Endothelial cell of umbilical vein (primary cell): ENCODE results near the gene CACNA1C. TPM values are rescaled to one million over a fixed set of nuclear protein-coding genes. Genes with fewer than 3 reads are reported as not detected.

Experiments
- BruUV-seq: library from RNA; stranded (reverse); fragments of 400-500 nt; replicated peaks from 2 replicates; lab custom pipeline; 2021; lab: Mats Ljungman, UMichigan
- CTCF ChIA-PET: fragments of 300-600, 350-600 bp; sonication (Branson Sonifier 250); formaldehyde crosslinking; loops from one replicate; lab custom pipeline; 2021; ENCODE audit warnings: antibody characterized with exemption, inconsistent platforms; lab: Charles Lee
- POLR2A ChIA-PET: fragments of 300-600, 350-600 bp; sonication (Branson Sonifier 250); formaldehyde crosslinking; loops from one replicate; lab custom pipeline; 2021; ENCODE audit warnings: antibody characterized with exemption, inconsistent platforms; lab: Charles Lee
- DNase-seq: peaks from one replicate; pipeline ENCODE4 v3.0.0-alpha.2; 2011; ENCODE audit warnings: low read depth, low spot score
- FAIRE-seq: peaks from 2 replicates; lab custom pipeline; 2011; peaks lifted over from hg19 to GRCh38; lab: Jason Lieb, UNC
- H2AFZ ChIP-seq: 2 replicates; pipeline ENCODE4 v1.6.0; 2012; ENCODE audit warnings: low read depth, low read length, control low read depth, inconsistent platforms
- H3K27ac ChIP-seq: 2 replicates; pipeline ENCODE4 v1.5.1; 2011; ENCODE audit warnings: low read depth, mild to moderate bottlenecking, control low read depth, low read length, moderate library complexity; ENCODE audit not compliant: insufficient read depth
- H3K27me3 ChIP-seq, 2 experiments: 2 replicates each; pipeline versions ENCODE4 v1.6.0 to v1.6.1; 2011; ENCODE audit warnings: low read length in 2 of 2, mixed read lengths in 1 of 2; ENCODE audit not compliant: control insufficient read depth in 2 of 2, insufficient read depth in 2 of 2
- H3K36me3 ChIP-seq, 2 experiments: 2 replicates in 1 of 2; 3 replicates in 1 of 2; pipeline ENCODE4 v1.5.1; 2011; ENCODE audit warnings: low read length in 2 of 2, mild to moderate bottlenecking in 1 of 2, moderate library complexity in 1 of 2; ENCODE audit not compliant: control insufficient read depth in 2 of 2, insufficient read depth in 2 of 2; ENCODE audit errors: extremely low read depth in 1 of 2
- H3K4me1 ChIP-seq: 3 replicates; pipeline ENCODE4 v1.5.1; 2011; ENCODE audit warnings: mild to moderate bottlenecking, low read length; ENCODE audit not compliant: control insufficient read depth, insufficient read depth; ENCODE audit errors: extremely low read depth
- H3K4me2 ChIP-seq: 2 replicates; pipeline ENCODE4 v1.6.1; 2011; ENCODE audit warnings: low read length, control low read depth, mixed read lengths; ENCODE audit not compliant: insufficient read depth
- H3K4me3 ChIP-seq, 3 experiments: fragments of 200-600 bp in 1 of 3; sonication (generic), shearing (Covaris generic) in 1 of 3; replicated peaks in 1 of 3; 2 replicates each; pipeline ENCODE4 v1.5.1; 2011 to 2016; ENCODE audit warnings: control low read depth in 3 of 3, low read length in 3 of 3, mild to moderate bottlenecking in 2 of 3, inconsistent platforms in 1 of 3, low read depth in 1 of 3, moderate library complexity in 1 of 3; ENCODE audit not compliant: insufficient read depth in 1 of 3
- H3K79me2 ChIP-seq: 2 replicates; pipeline ENCODE4 v1.6.0; 2012; ENCODE audit warnings: low read length, inconsistent platforms; ENCODE audit not compliant: control insufficient read depth, insufficient read depth
- H3K9ac ChIP-seq: replicated peaks from 2 replicates; pipeline ENCODE3; 2011; ENCODE audit warnings: low read length, control low read depth; ENCODE audit not compliant: insufficient read depth; ENCODE audit errors: extremely low read depth
- H3K9me1 ChIP-seq: replicated peaks from 3 replicates; pipeline ENCODE4 v1.6.0; 2011; ENCODE audit warnings: mild to moderate bottlenecking, low read length; ENCODE audit not compliant: control insufficient read depth, insufficient read depth; ENCODE audit errors: extremely low read depth
- H3K9me3 ChIP-seq: replicated peaks from 2 replicates; pipeline ENCODE4 v1.5.1; 2012; ENCODE audit warnings: low read length, inconsistent platforms; ENCODE audit not compliant: control insufficient read depth, insufficient read depth
- H4K20me1 ChIP-seq: replicated peaks from 2 replicates; pipeline ENCODE3; 2011; ENCODE audit warnings: mild to moderate bottlenecking, low read length; ENCODE audit not compliant: control insufficient read depth, insufficient read depth; ENCODE audit errors: extremely low read depth
- EZH2 ChIP-seq: IDR thresholded peaks from 2 replicates; pipeline ENCODE4 v1.6.1; 2012; ENCODE audit warnings: borderline replicate concordance, low read depth, mild to moderate bottlenecking, moderate library complexity, low read length, inconsistent platforms; ENCODE audit not compliant: severe bottlenecking
- FOS ChIP-seq: IDR thresholded peaks from 2 replicates; pipeline ENCODE4 v1.6.1; 2011; ENCODE audit warnings: mild to moderate bottlenecking, low read length, moderate library complexity, borderline replicate concordance; ENCODE audit not compliant: insufficient read depth
- GATA2 ChIP-seq: IDR thresholded peaks from 2 replicates; pipeline ENCODE4 v1.7.0; 2011; ENCODE audit warnings: low read depth, mild to moderate bottlenecking, moderate library complexity, mixed read lengths, low read length; ENCODE audit not compliant: insufficient read length, insufficient read depth
- MYC ChIP-seq: IDR thresholded peaks from one replicate; pipeline ENCODE4 v1.6.1; 2011; ENCODE audit warnings: mild to moderate bottlenecking, low read depth, low read length
- POLR2A ChIP-seq: IDR thresholded peaks from 2 replicates; pipeline ENCODE4 v1.6.1; 2012; ENCODE audit warnings: low read depth, mild to moderate bottlenecking, control low read depth, low read length
- POLR2AphosphoS5 ChIP-seq: IDR thresholded peaks from 2 replicates; pipeline ENCODE4 v1.6.1; 2012; ENCODE audit warnings: low read depth, mild to moderate bottlenecking, control low read depth, low read length, moderate library complexity; ENCODE audit not compliant: insufficient read depth
- dilution Hi-C: fragments of 300-500 bp; cut with MboI; formaldehyde crosslinking; loops from one replicate; pipeline ENCODE4 v1.15.0; 2019; ENCODE audit warnings: low sequenced_read_pairs; ENCODE audit not compliant: extremely low pct_ligation_motif_present
- intact Hi-C: fragments of 100-400 bp; cut with micrococcal nuclease; formaldehyde crosslinking; loops from one replicate; pipeline ENCODE4 v1.10.0; 2022
- polyA plus RNA-seq, 4 experiments: library from polyadenylated mRNA; depleted of rRNA in 3 of 4; stranded (reverse) in 3 of 4; unstranded in 1 of 4; fragments of >200 nt; gene quantifications; 2 replicates each; pipeline versions ENCODE4 v1.2.1 to v1.2.3, GENCODE V29; 2011 to 2012; ENCODE audit warnings: missing spikeins in 1 of 4
- total RNA-seq: library from RNA; stranded (reverse); gene quantifications from 2 replicates; pipeline ENCODE4 v1.2.3, GENCODE V29; 2021
- TF ChIP-seq, protein P1 (sequence below), 2 donors: IDR thresholded peaks; 1 replicate in 1 of 2; 2 replicates in 1 of 2; pipeline ENCODE4 v1.5.1; 2011; ENCODE audit warnings: low read length in 2 of 2, mild to moderate bottlenecking in 2 of 2, moderate library complexity in 2 of 2, control low read depth in 1 of 2, inconsistent platforms in 1 of 2, low read depth in 1 of 2; ENCODE audit not compliant: insufficient read depth in 1 of 2; ENCODE audit errors: extremely low read depth in 1 of 2
- TF ChIP-seq, protein P2 (sequence below): IDR thresholded peaks from 2 replicates; pipeline ENCODE4 v1.6.1; 2011; ENCODE audit not compliant: insufficient read depth, insufficient read length

CACNA1C gene
- total and polyA plus RNA-seq, 2 donors (not counting 3 experiments of a cell fraction or from before 2014, with no cell fraction given) = not detected

DNA sequence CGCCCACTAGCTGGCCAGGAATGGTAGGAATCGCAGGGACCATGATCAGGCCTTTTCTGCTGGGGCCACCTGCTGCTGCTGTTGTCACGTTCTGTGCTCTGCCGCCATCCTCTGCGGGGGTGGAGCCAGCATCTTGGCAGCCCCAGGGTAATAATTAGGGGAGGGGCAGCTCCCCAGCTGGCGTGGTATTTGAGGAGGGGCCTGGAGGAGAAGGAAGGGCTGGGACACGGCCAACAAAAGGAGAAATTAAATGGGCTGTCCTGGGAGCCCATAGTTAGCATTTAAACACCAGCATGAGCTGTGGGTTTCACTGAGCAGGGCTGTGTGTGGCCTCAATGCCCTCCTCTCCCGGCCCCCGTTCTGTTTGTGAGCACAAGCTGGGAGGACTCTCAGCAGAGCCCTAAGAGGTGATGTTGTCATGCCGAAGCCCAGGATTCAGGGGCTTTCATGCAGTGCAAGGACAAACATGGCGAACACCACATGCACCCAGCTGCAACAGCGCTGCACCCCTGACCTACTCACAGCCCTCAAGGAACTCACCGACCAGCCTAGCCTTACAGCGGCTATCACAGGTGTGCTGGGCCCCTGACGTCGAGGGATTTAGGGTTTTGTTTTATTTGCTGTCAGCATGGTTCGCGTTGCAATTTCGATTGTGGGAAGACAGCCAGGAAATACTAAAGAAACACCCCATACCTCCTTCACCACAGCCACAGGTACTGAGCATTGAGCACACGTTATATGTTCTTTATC, 324.3 kb downstream of the CACNA1C start:
- dilution Hi-C loops = no loop called here
- DNase-seq = no peak
- H4K20me1 ChIP-seq = no peaks in the 10 kb centered on the region

More for the DNA sequence above, 324.3 kb downstream of the CACNA1C start:
- no peaks in the 10 kb centered on the region for H3K9me3 ChIP-seq
- H3K9ac ChIP-seq = no peak overlapping the region
- no peak for TF ChIP-seq POLR2AphosphoS5
- TF ChIP-seq EZH2 = no peak
- no peak for TF ChIP-seq GATA2
- TF ChIP-seq, protein P1, sequence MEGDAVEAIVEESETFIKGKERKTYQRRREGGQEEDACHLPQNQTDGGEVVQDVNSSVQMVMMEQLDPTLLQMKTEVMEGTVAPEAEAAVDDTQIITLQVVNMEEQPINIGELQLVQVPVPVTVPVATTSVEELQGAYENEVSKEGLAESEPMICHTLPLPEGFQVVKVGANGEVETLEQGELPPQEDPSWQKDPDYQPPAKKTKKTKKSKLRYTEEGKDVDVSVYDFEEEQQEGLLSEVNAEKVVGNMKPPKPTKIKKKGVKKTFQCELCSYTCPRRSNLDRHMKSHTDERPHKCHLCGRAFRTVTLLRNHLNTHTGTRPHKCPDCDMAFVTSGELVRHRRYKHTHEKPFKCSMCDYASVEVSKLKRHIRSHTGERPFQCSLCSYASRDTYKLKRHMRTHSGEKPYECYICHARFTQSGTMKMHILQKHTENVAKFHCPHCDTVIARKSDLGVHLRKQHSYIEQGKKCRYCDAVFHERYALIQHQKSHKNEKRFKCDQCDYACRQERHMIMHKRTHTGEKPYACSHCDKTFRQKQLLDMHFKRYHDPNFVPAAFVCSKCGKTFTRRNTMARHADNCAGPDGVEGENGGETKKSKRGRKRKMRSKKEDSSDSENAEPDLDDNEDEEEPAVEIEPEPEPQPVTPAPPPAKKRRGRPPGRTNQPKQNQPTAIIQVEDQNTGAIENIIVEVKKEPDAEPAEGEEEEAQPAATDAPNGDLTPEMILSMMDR (IDR thresholded peaks at IDR 0.05; ENCODE audit: extremely low read depth in 1 of 2, insufficient read depth in 1 of 2, low read depth in 1 of 2, low read length in 2 of 2) = no peak
- no peak for TF ChIP-seq FOS
- no peak for TF ChIP-seq MYC
- TF ChIP-seq POLR2A = no peak
- TF ChIP-seq, protein P2, sequence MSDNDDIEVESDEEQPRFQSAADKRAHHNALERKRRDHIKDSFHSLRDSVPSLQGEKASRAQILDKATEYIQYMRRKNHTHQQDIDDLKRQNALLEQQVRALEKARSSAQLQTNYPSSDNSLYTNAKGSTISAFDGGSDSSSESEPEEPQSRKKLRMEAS = no peak
- H3K36me3 ChIP-seq = no peaks in the 10 kb centered on the region
- H3K27ac ChIP-seq = no peak overlapping the region
- CTCF ChIA-PET = interaction anchor here (2.0 kb wide), 1 partner anchor 18 kb away, joined by 11 read pairs; no protein-coding TSS in a partner anchor
- no TSS peak for BruUV-seq
- H3K4me2 ChIP-seq = no peak overlapping the region
- no peaks in the 10 kb centered on the region for H3K79me2 ChIP-seq
- no peak overlapping the region for H3K4me3 ChIP-seq
- intact Hi-C loops = no loop called here
- FAIRE-seq = no peak
- H3K9me1 ChIP-seq = no peaks in the 10 kb centered on the region
- POLR2A ChIA-PET = no interaction called here
- no peaks in the 10 kb centered on the region for H3K27me3 ChIP-seq
- no peak overlapping the region for H2AFZ ChIP-seq
- no peaks in the 10 kb centered on the region for H3K4me1 ChIP-seq
